H1 (cell line): ENCODE measurements around the gene KRT83. TPM values are rescaled to one million over a fixed set of nuclear protein-coding genes. Genes with fewer than 3 reads are reported as not detected.
A peak's percentile ranks its signal among the peaks of the same experiment; 100 is the strongest.
"Not testable (repeated sequence)": the region's sequence is repeated elsewhere in the genome, so short reads cannot be mapped to it uniquely, and the experiment has no call there.

Source experiments
- CTCF ChIA-PET: fragments of 300-600 bp; sonication (Branson Sonifier 250); formaldehyde crosslinking; loops from one replicate; lab custom pipeline; 2021; ENCODE audit not compliant: partially characterized antibody; lab: Charles Lee
- POLR2A ChIA-PET: fragments of 300-600 bp; sonication (Branson Sonifier 250); formaldehyde crosslinking; loops from one replicate; lab custom pipeline; 2021; ENCODE audit warnings: inconsistent platforms; ENCODE audit not compliant: partially characterized antibody; lab: Charles Lee
- DNase-seq, 2 experiments: peaks; one replicate each; pipeline versions ENCODE4 v3.0.0 to v3.0.0-alpha.2; 2010 to 2022; ENCODE audit warnings: low spot score in 2 of 2, low read depth in 1 of 2, mixed read lengths in 1 of 2
- FAIRE-seq: peaks from 2 replicates; lab custom pipeline; 2011; peaks lifted over from hg19 to GRCh38; lab: Jason Lieb, UNC
- H2AFZ ChIP-seq: 2 replicates; pipeline ENCODE4 v1.8.1; 2012; ENCODE audit warnings: low read length, inconsistent platforms
- H2AK5ac ChIP-seq: 2 replicates; pipeline ENCODE4 v1.6.1; 2013; ENCODE audit warnings: low read depth, low read length
- H2BK120ac ChIP-seq: replicated peaks from 2 replicates; pipeline ENCODE3; 2013; ENCODE audit warnings: low read depth, low read length, inconsistent platforms
- H2BK12ac ChIP-seq: 2 replicates; pipeline ENCODE4 v1.6.1; 2013; ENCODE audit warnings: low read depth, low read length
- H2BK15ac ChIP-seq: 2 replicates; pipeline ENCODE4 v1.6.1; 2013; ENCODE audit warnings: low read length
- H2BK20ac ChIP-seq: 2 replicates; pipeline ENCODE4 v1.6.1; 2013; ENCODE audit warnings: low read length
- H2BK5ac ChIP-seq: 2 replicates; pipeline ENCODE4 v1.6.1; 2013; ENCODE audit warnings: low read depth, low read length
- H3K14ac ChIP-seq: 2 replicates; pipeline ENCODE4 v1.6.1; 2013; ENCODE audit warnings: inconsistent platforms; ENCODE audit not compliant: insufficient read length
- H3K18ac ChIP-seq: 2 replicates; pipeline ENCODE4 v1.6.1; 2013; ENCODE audit warnings: low read length; ENCODE audit errors: extremely low read depth
- H3K23ac ChIP-seq: 2 replicates; pipeline ENCODE4 v1.6.1; 2013; ENCODE audit warnings: inconsistent platforms; ENCODE audit not compliant: insufficient read length
- H3K23me2 ChIP-seq: 2 replicates; pipeline ENCODE4 v1.6.1; 2013; ENCODE audit warnings: low read depth, low read length
- H3K27ac ChIP-seq: 2 replicates; pipeline ENCODE4 v1.6.1; 2011; ENCODE audit warnings: low read depth, low read length, inconsistent platforms
- H3K27me3 ChIP-seq, 4 experiments: replicated peaks in 1 of 4; 1 replicate in 1 of 4; 2 replicates in 3 of 4; pipeline versions ENCODE4 v1.6.1 to v1.8.1; 2011 to 2013; ENCODE audit warnings: low read length in 3 of 4, mild to moderate bottlenecking in 3 of 4, inconsistent platforms in 2 of 4, mixed read lengths in 2 of 4, moderate library complexity in 1 of 4; ENCODE audit not compliant: control insufficient read depth in 3 of 4, insufficient read depth in 3 of 4; ENCODE audit errors: extremely low read depth in 1 of 4
- H3K36me3 ChIP-seq, 4 experiments: 2 replicates each; pipeline versions ENCODE4 v1.6.1 to v1.8.1; 2011 to 2013; ENCODE audit warnings: mild to moderate bottlenecking in 4 of 4, low read length in 3 of 4, moderate library complexity in 2 of 4, control low read depth in 1 of 4, inconsistent platforms in 1 of 4; ENCODE audit not compliant: insufficient read depth in 4 of 4, control insufficient read depth in 2 of 4
- H3K4ac ChIP-seq: replicated peaks from 2 replicates; pipeline ENCODE3; 2013; ENCODE audit warnings: low read length, low read depth, mixed read lengths, inconsistent platforms; ENCODE audit not compliant: insufficient read length
- H3K4me1 ChIP-seq, 4 experiments: replicated peaks in 1 of 4; 1 replicate in 1 of 4; 2 replicates in 3 of 4; pipeline versions ENCODE4 v1.6.1 to v1.8.1; 2011 to 2013; ENCODE audit warnings: low read length in 3 of 4, inconsistent platforms in 2 of 4, mixed read lengths in 1 of 4; ENCODE audit not compliant: insufficient read depth in 4 of 4, control insufficient read depth in 3 of 4
- H3K4me2 ChIP-seq, 2 experiments: 2 replicates each; pipeline versions ENCODE4 v1.6.1 to v1.8.1; 2011 to 2013; ENCODE audit warnings: low read depth in 2 of 2, low read length in 2 of 2, control low read depth in 1 of 2, inconsistent platforms in 1 of 2, mild to moderate bottlenecking in 1 of 2; ENCODE audit not compliant: insufficient read depth in 1 of 2
- H3K4me3 ChIP-seq, 4 experiments: fragments of 200-600, 300-600 bp in 1 of 4; sonication (generic), shearing (Covaris generic), sonication (Bioruptor Twin) in 1 of 4; 2 replicates each; pipeline versions ENCODE4 v1.5.1 to v1.8.1; 2011 to 2016; ENCODE audit warnings: low read length in 4 of 4, low read depth in 3 of 4, control low read depth in 2 of 4, inconsistent platforms in 2 of 4, mild to moderate bottlenecking in 2 of 4, mixed read lengths in 1 of 4, moderate library complexity in 1 of 4; ENCODE audit not compliant: insufficient read depth in 2 of 4; ENCODE audit errors: extremely low read depth in 1 of 4
- H3K56ac ChIP-seq: replicated peaks from 2 replicates; pipeline ENCODE3; 2013; ENCODE audit warnings: low read depth, mild to moderate bottlenecking, mixed read lengths, low read length, inconsistent platforms; ENCODE audit not compliant: insufficient read length
- H3K79me1 ChIP-seq: 2 replicates; pipeline ENCODE4 v1.6.1; 2013; ENCODE audit warnings: low read depth, low read length, control low read depth
- H3K79me2 ChIP-seq, 2 experiments: 2 replicates each; pipeline versions ENCODE4 v1.6.1 to v1.8.1; 2012 to 2013; ENCODE audit warnings: low read length in 2 of 2, mild to moderate bottlenecking in 2 of 2, inconsistent platforms in 1 of 2; ENCODE audit not compliant: insufficient read depth in 2 of 2, control insufficient read depth in 1 of 2
- H3K9ac ChIP-seq, 4 experiments: replicated peaks in 1 of 4; 1 replicate in 1 of 4; 2 replicates in 3 of 4; pipeline versions ENCODE4 v1.6.1 to v1.8.1; 2011 to 2013; ENCODE audit warnings: low read depth in 3 of 4, low read length in 3 of 4, control low read depth in 2 of 4, mild to moderate bottlenecking in 2 of 4, moderate library complexity in 2 of 4, inconsistent platforms in 1 of 4; ENCODE audit errors: extremely low read depth in 1 of 4
- H3K9me3 ChIP-seq, 2 experiments: 2 replicates each; pipeline versions ENCODE4 v1.6.1 to v1.8.1; 2012 to 2013; ENCODE audit warnings: mild to moderate bottlenecking in 2 of 2, moderate library complexity in 2 of 2, control low read depth in 1 of 2, inconsistent platforms in 1 of 2, low read depth in 1 of 2, low read length in 1 of 2, mixed read lengths in 1 of 2; ENCODE audit not compliant: insufficient read depth in 2 of 2
- H4K20me1 ChIP-seq, 2 experiments: replicated peaks in 1 of 2; 2 replicates each; pipeline versions ENCODE3 to v1.8.1; 2011 to 2013; ENCODE audit warnings: inconsistent platforms in 2 of 2, low read length in 2 of 2, mild to moderate bottlenecking in 1 of 2; ENCODE audit not compliant: insufficient read depth in 2 of 2, control insufficient read depth in 1 of 2
- H4K5ac ChIP-seq: 2 replicates; pipeline ENCODE4 v1.6.1; 2013; ENCODE audit warnings: low read length, low read depth, mixed read lengths, inconsistent platforms; ENCODE audit not compliant: insufficient read length
- H4K8ac ChIP-seq: 2 replicates; pipeline ENCODE4 v1.8.0; 2013; ENCODE audit warnings: mild to moderate bottlenecking, moderate library complexity, low read length, inconsistent platforms; ENCODE audit not compliant: insufficient read depth; ENCODE audit errors: extremely low read depth
- H4K91ac ChIP-seq: replicated peaks from 2 replicates; pipeline ENCODE3; 2013; ENCODE audit warnings: low read length, mixed read lengths, inconsistent platforms; ENCODE audit not compliant: insufficient read length
- WGBS, 2 experiments: shearing (Covaris generic) in 1 of 2; methylation state at CpG; one replicate each; pipeline versions ENCODE4 v1.1.6 to v1.1.7; 2013 to 2015; ENCODE audit warnings: low lambda C conversion rate in 2 of 2, mixed read lengths in 2 of 2, inconsistent platforms in 1 of 2, low coverage in 1 of 2, missing lambda C conversion rate in 1 of 2; ENCODE audit not compliant: insufficient replicate concordance in 2 of 2, insufficient coverage in 1 of 2, insufficient read length in 1 of 2; ENCODE audit errors: extremely low coverage in 1 of 2, missing lambda C conversion rate in 1 of 2; 5-methylcytosine and 5-hydroxymethylcytosine counted together
- polyA plus RNA-seq, 7 experiments: library from polyadenylated mRNA; depleted of rRNA in 3 of 7; stranded (reverse) in 5 of 7; unstranded in 2 of 7; fragments of >200 nt in 5 of 7; fragments of 200-250 nt in 2 of 7; gene quantifications; 1 replicate in 5 of 7; 2 replicates in 1 of 7; 4 replicates in 1 of 7; pipeline versions ENCODE4 v1.2.1 to v1.2.3, GENCODE V29; 2011 to 2013; ENCODE audit warnings: missing spikeins in 2 of 7, mixed read lengths in 2 of 7
- total RNA-seq: library from RNA; stranded (reverse); fragmentation: NEBNext Ultra II Directional; extraction: Animal tissue kit (Norgen Biotek cat#: 25700); gene quantifications from 2 replicates; pipeline ENCODE4 v1.2.1, GENCODE V29; 2021
- TF ChIP-seq, protein P1 (sequence below), 3 experiments: IDR thresholded peaks; 1 replicate in 2 of 3; 2 replicates in 1 of 3; pipeline versions ENCODE4 v1.5.1 to v1.6.1; 2011; ENCODE audit warnings: low read length in 3 of 3, mild to moderate bottlenecking in 3 of 3, inconsistent platforms in 2 of 3, low read depth in 1 of 3, moderate library complexity in 1 of 3; ENCODE audit not compliant: insufficient read depth in 1 of 3; ENCODE audit errors: control extremely low read depth in 1 of 3

KRT83 gene
- total and polyA plus RNA-seq, 2 of the 8 experiments (the other 6 are each of a cell fraction or from before 2014, with no cell fraction given), result not detected

DNA sequence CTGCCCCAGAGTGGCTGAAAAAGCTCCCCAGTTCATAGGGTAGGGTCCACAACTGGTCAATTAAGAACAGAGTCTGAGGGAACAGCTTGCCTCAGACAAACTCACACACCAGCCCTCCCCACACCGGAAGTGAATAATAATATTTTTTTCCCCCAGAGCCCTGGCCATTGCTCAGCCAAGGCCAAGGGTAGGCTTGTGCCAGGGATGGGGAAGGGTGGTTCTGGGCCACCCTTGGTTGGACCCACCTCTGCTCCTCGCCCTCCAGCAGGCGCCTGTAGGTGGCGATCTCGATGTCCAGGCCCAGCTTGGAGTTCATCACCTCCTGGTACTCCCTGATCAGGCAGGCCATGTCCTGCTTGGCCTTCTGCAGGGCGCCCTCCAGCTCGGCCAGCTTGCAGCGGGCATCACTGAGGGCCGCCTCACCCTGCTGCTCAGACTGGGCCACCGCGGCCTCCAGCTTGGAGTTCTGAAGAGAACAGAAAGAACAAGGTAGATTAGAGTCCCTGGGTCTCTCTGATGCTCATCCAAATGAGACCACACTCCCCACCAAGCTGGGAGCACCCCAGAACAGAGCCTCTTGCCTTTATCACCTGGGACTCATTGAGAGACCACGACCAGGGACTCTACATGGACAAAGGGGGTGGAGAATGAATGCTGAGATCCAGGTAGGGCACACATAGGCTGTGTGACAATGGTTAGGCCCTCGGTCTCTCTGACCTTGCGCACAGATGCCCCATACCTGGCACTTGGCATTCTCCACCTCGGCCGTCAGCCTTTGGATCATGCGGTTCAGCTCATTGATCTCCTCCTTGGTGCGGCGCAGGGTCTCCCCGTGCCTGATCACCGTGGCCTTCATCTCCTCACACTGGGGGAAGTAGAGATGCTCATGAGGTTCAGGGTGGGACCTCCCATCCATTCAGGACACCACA, 34.1 kb downstream of the KRT83 start:
- H3K4me1 ChIP-seq, H2BK20ac ChIP-seq, H3K9me3 ChIP-seq, H2BK120ac ChIP-seq, H3K18ac ChIP-seq, H3K27ac ChIP-seq, H3K56ac ChIP-seq, H3K79me2 ChIP-seq, H3K23ac ChIP-seq, H3K4ac ChIP-seq, H2BK5ac ChIP-seq, H2AFZ ChIP-seq, H3K4me2 ChIP-seq, H2BK12ac ChIP-seq, DNase-seq, H3K4me3 ChIP-seq, POLR2A ChIA-PET, H3K27me3 ChIP-seq, H4K8ac ChIP-seq, H3K36me3 ChIP-seq, H3K14ac ChIP-seq, H3K9ac ChIP-seq, H2BK15ac ChIP-seq, FAIRE-seq, H2AK5ac ChIP-seq, H3K79me1 ChIP-seq, H3K23me2 ChIP-seq, H4K20me1 ChIP-seq, H4K5ac ChIP-seq, H4K91ac ChIP-seq: not testable (repeated sequence)
- CTCF ChIA-PET, result interaction anchor here (0.9 to 4.4 kb wide), 39 partner anchors 8 to 144 kb away, joined by 3 to 38 read pairs (median 5); partner anchors contain the start of genes KRT7, KRT83 and KRT86
- 84% methylated on average over 6 of the region's 21 CpGs; no CpG with 5 or more reads in 1 of the 2 experiments for WGBS, 2 experiments
- TF ChIP-seq, protein P1, sequence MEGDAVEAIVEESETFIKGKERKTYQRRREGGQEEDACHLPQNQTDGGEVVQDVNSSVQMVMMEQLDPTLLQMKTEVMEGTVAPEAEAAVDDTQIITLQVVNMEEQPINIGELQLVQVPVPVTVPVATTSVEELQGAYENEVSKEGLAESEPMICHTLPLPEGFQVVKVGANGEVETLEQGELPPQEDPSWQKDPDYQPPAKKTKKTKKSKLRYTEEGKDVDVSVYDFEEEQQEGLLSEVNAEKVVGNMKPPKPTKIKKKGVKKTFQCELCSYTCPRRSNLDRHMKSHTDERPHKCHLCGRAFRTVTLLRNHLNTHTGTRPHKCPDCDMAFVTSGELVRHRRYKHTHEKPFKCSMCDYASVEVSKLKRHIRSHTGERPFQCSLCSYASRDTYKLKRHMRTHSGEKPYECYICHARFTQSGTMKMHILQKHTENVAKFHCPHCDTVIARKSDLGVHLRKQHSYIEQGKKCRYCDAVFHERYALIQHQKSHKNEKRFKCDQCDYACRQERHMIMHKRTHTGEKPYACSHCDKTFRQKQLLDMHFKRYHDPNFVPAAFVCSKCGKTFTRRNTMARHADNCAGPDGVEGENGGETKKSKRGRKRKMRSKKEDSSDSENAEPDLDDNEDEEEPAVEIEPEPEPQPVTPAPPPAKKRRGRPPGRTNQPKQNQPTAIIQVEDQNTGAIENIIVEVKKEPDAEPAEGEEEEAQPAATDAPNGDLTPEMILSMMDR (IDR thresholded peaks at IDR 0.05; ENCODE audit: control extremely low read depth in 1 of 3, insufficient read depth in 1 of 3, low read depth in 1 of 3, low read length in 3 of 3), result peak in 2 of 3 experiments; percentile 11 to 17; a peak in 1 of 4 replicates
